Lower leg skin (tissue), 3 donors: ENCODE data around the gene NUMA1.

Experiments used
- POLR2A ChIP-seq, 2 donors: fragments of 450-650 bp; IDR thresholded peaks; one replicate each; pipeline ENCODE4 v1.6.1; 2016 to 2017; ENCODE audit warnings: antibody characterized with exemption in 2 of 2, mild to moderate bottlenecking in 1 of 2, moderate library complexity in 1 of 2
- TF ChIP-seq, protein P1 (sequence below), 3 donors: fragments of 450-650 bp; IDR thresholded peaks; one replicate each; pipeline ENCODE4 v1.5.1; 2016; ENCODE audit warnings: antibody characterized with exemption in 3 of 3, mild to moderate bottlenecking in 3 of 3, moderate library complexity in 2 of 3

DNA sequence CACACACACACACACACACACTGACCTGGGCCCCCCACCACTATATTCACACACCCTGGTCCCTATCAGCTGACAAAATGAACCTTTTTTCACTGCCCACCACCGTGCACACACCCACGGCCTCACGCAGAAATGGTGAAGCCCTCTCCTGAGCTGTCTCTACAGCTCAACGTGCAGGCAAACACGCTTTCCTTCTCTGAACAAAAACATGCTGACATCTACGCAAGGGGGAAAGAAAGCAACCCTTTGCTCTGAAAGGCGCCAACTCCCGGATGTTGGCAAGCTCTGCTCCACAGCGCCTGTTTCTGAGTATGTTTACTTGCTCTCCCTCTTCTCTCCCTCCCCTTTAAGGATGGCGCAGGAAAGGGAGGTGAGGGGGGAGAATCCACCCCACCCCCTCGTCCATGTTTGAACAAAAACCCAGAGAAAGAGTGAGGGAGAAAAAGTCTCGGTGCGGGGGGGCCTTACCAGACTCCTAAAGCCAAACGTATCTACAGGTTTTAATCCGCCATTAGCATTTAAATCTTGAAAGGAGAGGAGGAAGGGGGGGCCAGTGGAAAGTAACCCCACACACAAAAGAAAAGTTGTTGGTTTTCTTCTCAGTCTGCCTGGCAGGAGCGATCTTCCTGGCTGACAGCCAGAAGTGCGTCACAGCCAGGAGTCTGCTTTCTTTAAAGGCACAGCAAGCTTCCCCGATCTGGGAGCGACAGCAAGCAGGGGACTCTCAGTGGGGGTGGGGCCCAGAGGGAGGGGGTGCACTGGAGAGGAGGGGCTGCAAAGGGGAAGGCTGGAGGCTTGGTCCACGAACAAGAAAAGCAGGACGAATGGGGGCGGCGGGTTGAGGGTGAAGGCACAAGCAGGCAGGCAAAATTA, 39.6 kb downstream of the NUMA1 start:
- TF ChIP-seq, protein P1, sequence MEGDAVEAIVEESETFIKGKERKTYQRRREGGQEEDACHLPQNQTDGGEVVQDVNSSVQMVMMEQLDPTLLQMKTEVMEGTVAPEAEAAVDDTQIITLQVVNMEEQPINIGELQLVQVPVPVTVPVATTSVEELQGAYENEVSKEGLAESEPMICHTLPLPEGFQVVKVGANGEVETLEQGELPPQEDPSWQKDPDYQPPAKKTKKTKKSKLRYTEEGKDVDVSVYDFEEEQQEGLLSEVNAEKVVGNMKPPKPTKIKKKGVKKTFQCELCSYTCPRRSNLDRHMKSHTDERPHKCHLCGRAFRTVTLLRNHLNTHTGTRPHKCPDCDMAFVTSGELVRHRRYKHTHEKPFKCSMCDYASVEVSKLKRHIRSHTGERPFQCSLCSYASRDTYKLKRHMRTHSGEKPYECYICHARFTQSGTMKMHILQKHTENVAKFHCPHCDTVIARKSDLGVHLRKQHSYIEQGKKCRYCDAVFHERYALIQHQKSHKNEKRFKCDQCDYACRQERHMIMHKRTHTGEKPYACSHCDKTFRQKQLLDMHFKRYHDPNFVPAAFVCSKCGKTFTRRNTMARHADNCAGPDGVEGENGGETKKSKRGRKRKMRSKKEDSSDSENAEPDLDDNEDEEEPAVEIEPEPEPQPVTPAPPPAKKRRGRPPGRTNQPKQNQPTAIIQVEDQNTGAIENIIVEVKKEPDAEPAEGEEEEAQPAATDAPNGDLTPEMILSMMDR (IDR thresholded peaks at IDR 0.05) = no peak
- no peak for TF ChIP-seq POLR2A (IDR thresholded peaks at IDR 0.05)
